ENCODE results near the gene BARX2. TPM values are rescaled to one million over a fixed set of nuclear protein-coding genes. Genes with fewer than 3 reads are reported as not detected.

Gene BARX2
- total RNA-seq, 4 donors from 2014 or later, result not detected

- DNase-seq (ENCODE audit: low spot score in 2 of 2), result no peak
- H3K4me3 ChIP-seq, result no peak overlapping the region
- 74 to 78% methylated on average over 7 of the region's 7 CpGs for WGBS, 2 donors
- TF ChIP-seq EP300 (IDR thresholded peaks at IDR 0.05) (no peak), POLR2A (IDR thresholded peaks at IDR 0.05) (no peak), CTCF (IDR thresholded peaks at IDR 0.05) (no peak)
- peaks cover 0 to 6% (median 0%) of the 10 kb centered on the region in 4 donors for H3K9me3 ChIP-seq
- H3K36me3 ChIP-seq, result no peaks in the 10 kb centered on the region
- H3K27ac ChIP-seq, result no peak overlapping the region
- H3K4me1 ChIP-seq, result no peaks in the 10 kb centered on the region
- no peaks in the 10 kb centered on the region for H3K27me3 ChIP-seq
Observed at GRCh38 chr11:129395883-129396282, 20.2 kb downstream of the BARX2 start.

GRCh38 chr11:129396454-129396853, 20.8 kb downstream of the BARX2 start:
- no peaks in the 10 kb centered on the region for H3K27me3 ChIP-seq
- H3K27ac ChIP-seq, result no peak overlapping the region
- H3K4me1 ChIP-seq, result no peaks in the 10 kb centered on the region
- H3K9me3 ChIP-seq, result peaks cover 0 to 6% (median 0%) of the 10 kb centered on the region in 4 donors
- no peak overlapping the region for H3K4me3 ChIP-seq
- no peaks in the 10 kb centered on the region for H3K36me3 ChIP-seq
- WGBS, 2 donors, result 65 to 79% methylated on average over 3 of the region's 3 CpGs
- TF ChIP-seq CTCF (IDR thresholded peaks at IDR 0.05) (no peak), EP300 (IDR thresholded peaks at IDR 0.05) (no peak), POLR2A (IDR thresholded peaks at IDR 0.05) (no peak)
- no peak for DNase-seq (ENCODE audit: low spot score in 2 of 2)

- H3K36me3 ChIP-seq, result no peaks in the 10 kb centered on the region
- H3K27me3 ChIP-seq, result no peaks in the 10 kb centered on the region
- TF ChIP-seq CTCF (IDR thresholded peaks at IDR 0.05) (no peak), EP300 (IDR thresholded peaks at IDR 0.05) (no peak), POLR2A (IDR thresholded peaks at IDR 0.05) (no peak)
- H3K9me3 ChIP-seq, result peaks cover 0 to 6% (median 0%) of the 10 kb centered on the region in 4 donors
- H3K4me1 ChIP-seq, result no peaks in the 10 kb centered on the region
- WGBS, 2 donors, result 79 to 83% methylated on average over 3 of the region's 3 CpGs
- no peak for DNase-seq (ENCODE audit: low spot score in 2 of 2)
- no peak overlapping the region for H3K27ac ChIP-seq
- H3K4me3 ChIP-seq, result no peak overlapping the region
Observed at GRCh38 chr11:129402206-129403171, 26.8 kb downstream of the BARX2 start.

GRCh38 chr11:129404731-129405130, 29.1 kb downstream of the BARX2 start:
- H3K36me3 ChIP-seq, result no peaks in the 10 kb centered on the region
- no peak for DNase-seq (ENCODE audit: low spot score in 2 of 2)
- H3K9me3 ChIP-seq, result no peaks in the 10 kb centered on the region
- WGBS, 2 donors, result 62 to 67% methylated on average over 4 of the region's 4 CpGs
- no peak for TF ChIP-seq CTCF (IDR thresholded peaks at IDR 0.05)
- no peak for TF ChIP-seq POLR2A (IDR thresholded peaks at IDR 0.05)
- TF ChIP-seq EP300 (IDR thresholded peaks at IDR 0.05), result no peak
- no peak overlapping the region for H3K4me3 ChIP-seq
- no peaks in the 10 kb centered on the region for H3K27me3 ChIP-seq
- no peak overlapping the region for H3K27ac ChIP-seq
- H3K4me1 ChIP-seq, result no peaks in the 10 kb centered on the region

- no peak for DNase-seq (ENCODE audit: low spot score in 2 of 2)
- H3K9me3 ChIP-seq, result no peaks in the 10 kb centered on the region
- TF ChIP-seq POLR2A (IDR thresholded peaks at IDR 0.05) (no peak), EP300 (IDR thresholded peaks at IDR 0.05) (no peak), CTCF (IDR thresholded peaks at IDR 0.05) (no peak)
- H3K36me3 ChIP-seq, result no peaks in the 10 kb centered on the region
- H3K4me3 ChIP-seq, result no peak overlapping the region
- WGBS, 2 donors, result 79 to 80% methylated on average over 5 of the region's 5 CpGs
- no peaks in the 10 kb centered on the region for H3K27me3 ChIP-seq
- H3K4me1 ChIP-seq, result no peaks in the 10 kb centered on the region
- no peak overlapping the region for H3K27ac ChIP-seq
Observed at GRCh38 chr11:129408865-129409444, 33.3 kb downstream of the BARX2 start.

Data from tibial nerve (tissue), 4 donors.